ENCODE measurements around the gene CERK. TPM values are rescaled to one million over a fixed set of nuclear protein-coding genes. Genes with fewer than 3 reads are reported as not detected.
"Not testable (repeated sequence)": the region's sequence is repeated elsewhere in the genome, so short reads cannot be mapped to it uniquely, and the experiment has no call there.

Gene CERK
- total and polyA plus RNA-seq, 7 donors: 23.9 to 45.5 (median 28.2) TPM

- no peak for DNase-seq
- Histone ChIP-seq H3K4me1 (peaks cover 0 to 40% (median 33%) of the 10 kb centered on the region in 4 donors), H3K27me3 (no peaks in the 10 kb centered on the region), H3K4me3 (no peak overlapping the region), H3K9me3 (no peaks in the 10 kb centered on the region), H3K36me3 (no peaks in the 10 kb centered on the region), H3K27ac (no peak overlapping the region)
- intact Hi-C loops (cut with DNase I): no loop called here
- 44 to 83% methylated on average over 10 of the region's 10 CpGs for WGBS, 2 donors
- TF ChIP-seq POLR2AphosphoS5 (IDR thresholded peaks at IDR 0.05) (no peak), POLR2A (IDR thresholded peaks at IDR 0.05) (no peak), EP300 (IDR thresholded peaks at IDR 0.05) (no peak), CTCF (IDR thresholded peaks at IDR 0.05) (no peak)
Observed at GRCh38 chr22:46646531-46647215, 91.4 kb downstream of the CERK start.

- DNase-seq; H3K4me3 ChIP-seq; H3K27me3 ChIP-seq; H3K9me3 ChIP-seq; intact Hi-C loops (cut with DNase I); H3K36me3 ChIP-seq: not testable (repeated sequence)
- 91 to 93% methylated on average over 5 of the region's 5 CpGs for WGBS, 2 donors
- Histone ChIP-seq H3K4me1 (peaks cover 0 to 48% (median 36%) of the 10 kb centered on the region in 4 donors), H3K27ac (peak overlapping the region in 1 of 4 donors; percentile 68)
Observed at GRCh38 chr22:46642840-46643480, 95.1 kb downstream of the CERK start.

GRCh38 chr22:46641811-46642266 is 96.2 kb downstream of the CERK start:
- peaks cover 0 to 48% (median 34%) of the 10 kb centered on the region in 4 donors for H3K4me1 ChIP-seq
- peak overlapping the region; percentile 38 to 68 (median 50) for H3K27ac ChIP-seq
- H3K27me3 ChIP-seq: no peaks in the 10 kb centered on the region
- H3K9me3 ChIP-seq: no peaks in the 10 kb centered on the region
- 82 to 88% methylated on average over 7 of the region's 7 CpGs for WGBS, 2 donors
- DNase-seq: peak; percentile 82
- intact Hi-C loops (cut with DNase I): no loop called here
- no peaks in the 10 kb centered on the region for H3K36me3 ChIP-seq
- H3K4me3 ChIP-seq: no peak overlapping the region
- TF ChIP-seq EP300 (IDR thresholded peaks at IDR 0.05) (no peak), POLR2AphosphoS5 (IDR thresholded peaks at IDR 0.05) (peak in 2 of 4 donors; percentile 47 to 60), CTCF (IDR thresholded peaks at IDR 0.05) (no peak), POLR2A (IDR thresholded peaks at IDR 0.05) (no peak)

GRCh38 chr22:46640293-46641055 is 97.6 kb downstream of the CERK start:
- intact Hi-C loops (cut with DNase I): no loop called here
- TF ChIP-seq CTCF (IDR thresholded peaks at IDR 0.05): no peak
- no peak for TF ChIP-seq EP300 (IDR thresholded peaks at IDR 0.05)

GRCh38 chr22:46639843-46640242 is 98.2 kb downstream of the CERK start:
- no peak for TF ChIP-seq EP300 (IDR thresholded peaks at IDR 0.05)
- WGBS, 2 donors: 92 to 93% methylated on average over 11 of the region's 11 CpGs
- Histone ChIP-seq H3K27ac (no peak overlapping the region), H3K4me1 (peaks cover 0 to 55% (median 34%) of the 10 kb centered on the region in 4 donors), H3K36me3 (no peaks in the 10 kb centered on the region), H3K27me3 (no peaks in the 10 kb centered on the region), H3K9me3 (no peaks in the 10 kb centered on the region), H3K4me3 (no peak overlapping the region)
- intact Hi-C loops (cut with DNase I): no loop called here
- DNase-seq: no peak

More at GRCh38 chr22:46640293-46641055, 97.6 kb downstream of the CERK start:
- no peaks in the 10 kb centered on the region for H3K36me3 ChIP-seq
- peaks cover 0 to 54% (median 33%) of the 10 kb centered on the region in 4 donors for H3K4me1 ChIP-seq
- H3K4me3 ChIP-seq: no peak overlapping the region
- peak overlapping the region in 1 of 4 donors; percentile 68 for H3K27ac ChIP-seq
- DNase-seq: no peak
- H3K9me3 ChIP-seq: no peaks in the 10 kb centered on the region
- WGBS, 2 donors: 79 to 86% methylated on average over 24 of the region's 24 CpGs
- H3K27me3 ChIP-seq: no peaks in the 10 kb centered on the region
